CD4-positive, CD25-positive, alpha-beta regulatory T cell (primary cell): Measurements from ENCODE around the gene ABHD1. TPM values are rescaled to one million over a fixed set of nuclear protein-coding genes. Genes with fewer than 3 reads are reported as not detected.

ENCODE experiments used
- polyA plus RNA-seq, 4 donors: library from polyadenylated mRNA; unstranded; fragments of 300-500 nt; fragmentation: Illumina TruSeq; gene quantifications; one replicate each; pipeline ENCODE4 v1.2.3, GENCODE V29; 2021
- total RNA-seq: library from RNA; stranded (reverse); gene quantifications from one replicate; pipeline ENCODE4 v1.2.3, GENCODE V29; 2022

Gene ABHD1
- total and polyA plus RNA-seq, 5 donors from 2014 or later, result 0.21 to 1.7 (median 0.89) TPM

Other genes starting within 250 kb of the ABHD1 start
- gene MAPRE3, start 153.2 kb upstream of the ABHD1 start, total RNA-seq, result 1.7 TPM
- under 1 TPM; 0.38 to 0.92 (median 0.63) TPM for gene MAPRE3, start 153.2 kb upstream of the ABHD1 start, polyA plus RNA-seq
- gene TMEM214, start 90.8 kb upstream of the ABHD1 start, total RNA-seq, result 43.3 TPM
- 10 to 100 TPM; 17.6 to 21.9 (median 20.3) TPM for gene TMEM214, start 90.8 kb upstream of the ABHD1 start, polyA plus RNA-seq
- 9.5 TPM for gene AGBL5, start 72.1 kb upstream of the ABHD1 start, total RNA-seq
- gene AGBL5, start 72.1 kb upstream of the ABHD1 start, polyA plus RNA-seq, result 10 to 100 TPM in 1 of 4 donors, 1 to 10 TPM in 3; 8.9 to 11.3 (median 9.2) TPM
- 279 TPM for gene OST4, start 52.2 kb upstream of the ABHD1 start, total RNA-seq
- gene OST4, start 52.2 kb upstream of the ABHD1 start, polyA plus RNA-seq, result 1,000 to 10,000 TPM in 1 of 4 donors, 100 to 1,000 TPM in 3; 827 to 1,033 (median 916) TPM
- gene EMILIN1, start 45.2 kb upstream of the ABHD1 start, total RNA-seq, result 0.22 TPM
- 1 to 10 TPM in 2 of 4 donors, under 1 TPM in 2; 0.33 to 1.5 (median 0.94) TPM for gene EMILIN1, start 45.2 kb upstream of the ABHD1 start, polyA plus RNA-seq
- 5.3 TPM for gene KHK, start 37.0 kb upstream of the ABHD1 start, total RNA-seq
- 1 to 10 TPM; 3.4 to 6.6 (median 6.0) TPM for gene KHK, start 37.0 kb upstream of the ABHD1 start, polyA plus RNA-seq
- not detected for gene CGREF1, start 4.7 kb upstream of the ABHD1 start, total RNA-seq
- gene CGREF1, start 4.7 kb upstream of the ABHD1 start, polyA plus RNA-seq, result under 1 TPM in 1 of 4 donors, not detected in 3; 0.20 TPM
- gene PREB, start 10.8 kb downstream of the ABHD1 start, total RNA-seq, result 22.3 TPM
- gene PREB, start 10.8 kb downstream of the ABHD1 start, polyA plus RNA-seq, result 10 to 100 TPM; 60.3 to 90.7 (median 71.1) TPM
- not detected for gene PRR30, start 15.6 kb downstream of the ABHD1 start, total RNA-seq
- not detected for gene PRR30, start 15.6 kb downstream of the ABHD1 start, polyA plus RNA-seq
- gene TCF23, start 25.2 kb downstream of the ABHD1 start, total RNA-seq, result not detected
- not detected for gene TCF23, start 25.2 kb downstream of the ABHD1 start, polyA plus RNA-seq
- 77.3 TPM for gene ATRAID, start 88.2 kb downstream of the ABHD1 start, total RNA-seq
- gene ATRAID, start 88.2 kb downstream of the ABHD1 start, polyA plus RNA-seq, result 100 to 1,000 TPM; 338 to 375 (median 359) TPM
- gene SLC5A6, start 88.5 kb downstream of the ABHD1 start, total RNA-seq, result 154 TPM
- 10 to 100 TPM; 15.5 to 18.5 (median 17.0) TPM for gene SLC5A6, start 88.5 kb downstream of the ABHD1 start, polyA plus RNA-seq
- 27.4 TPM for gene CAD, start 93.6 kb downstream of the ABHD1 start, total RNA-seq
- 10 to 100 TPM; 12.2 to 18.4 (median 13.8) TPM for gene CAD, start 93.6 kb downstream of the ABHD1 start, polyA plus RNA-seq
- 0.10 TPM for gene SLC30A3, start 139.2 kb downstream of the ABHD1 start, total RNA-seq
- under 1 TPM in 1 of 4 donors, not detected in 3; 0.05 TPM for gene SLC30A3, start 139.2 kb downstream of the ABHD1 start, polyA plus RNA-seq
- not detected for gene DNAJC5G, start 151.6 kb downstream of the ABHD1 start, total RNA-seq
- gene DNAJC5G, start 151.6 kb downstream of the ABHD1 start, polyA plus RNA-seq, result not detected
- not detected for gene TRIM54, start 158.6 kb downstream of the ABHD1 start, total RNA-seq
- under 1 TPM in 1 of 4 donors, not detected in 3; 0.10 TPM for gene TRIM54, start 158.6 kb downstream of the ABHD1 start, polyA plus RNA-seq
- gene UCN, start 184.6 kb downstream of the ABHD1 start, total RNA-seq, result 2.2 TPM
- under 1 TPM in 3 of 4 donors, not detected in 1; 0.24 to 0.79 (median 0.32) TPM for gene UCN, start 184.6 kb downstream of the ABHD1 start, polyA plus RNA-seq
- gene MPV17, start 199.3 kb downstream of the ABHD1 start, total RNA-seq, result 56.7 TPM
- 100 to 1,000 TPM; 124 to 166 (median 133) TPM for gene MPV17, start 199.3 kb downstream of the ABHD1 start, polyA plus RNA-seq
- 52.8 TPM for gene GTF3C2, start 232.9 kb downstream of the ABHD1 start, total RNA-seq
- gene GTF3C2, start 232.9 kb downstream of the ABHD1 start, polyA plus RNA-seq, result 10 to 100 TPM; 27.5 to 45.8 (median 35.3) TPM
- 33.2 TPM for gene EIF2B4, start 246.5 kb downstream of the ABHD1 start, total RNA-seq
- gene EIF2B4, start 246.5 kb downstream of the ABHD1 start, polyA plus RNA-seq, result 10 to 100 TPM; 27.3 to 38.8 (median 34.5) TPM
- gene SNX17, start 246.8 kb downstream of the ABHD1 start, total RNA-seq, result 85.5 TPM
- gene SNX17, start 246.8 kb downstream of the ABHD1 start, polyA plus RNA-seq, result 100 to 1,000 TPM; 224 to 262 (median 243) TPM